CD8-positive, alpha-beta memory T cell (primary cell): ENCODE data around the gene NR1D1. TPM values are rescaled to one million over a fixed set of nuclear protein-coding genes. Genes with fewer than 3 reads are reported as not detected.
A peak's percentile ranks its signal among the peaks of the same experiment; 100 is the strongest.

ENCODE experiments used
- CTCF ChIA-PET: fragments of 350-600 bp; sonication (Branson Sonifier 250); formaldehyde crosslinking; loops from one replicate; lab custom pipeline; 2021; ENCODE audit warnings: antibody characterized with exemption; lab: Charles Lee
- POLR2A ChIA-PET: fragments of 350-600 bp; sonication (Branson Sonifier 250); formaldehyde crosslinking; loops from one replicate; lab custom pipeline; 2021; ENCODE audit warnings: antibody characterized with exemption; lab: Charles Lee
- DNase-seq, 5 donors: peaks; one replicate each; pipeline versions ENCODE4 v3.0.0 to v3.0.0-alpha.2; 2020 to 2022; ENCODE audit warnings: mixed read lengths in 1 of 5
- H3K27ac ChIP-seq: one replicate; pipeline ENCODE4 v1.7.0; 2013; ENCODE audit warnings: low read depth, mild to moderate bottlenecking, low read length, moderate library complexity
- H3K27me3 ChIP-seq: 2 replicates; pipeline ENCODE4 v1.7.0; 2013; ENCODE audit warnings: low read length, mild to moderate bottlenecking; ENCODE audit not compliant: insufficient read depth, poor library complexity, severe bottlenecking
- H3K36me3 ChIP-seq: 2 replicates; pipeline ENCODE4 v1.7.0; 2013; ENCODE audit warnings: mild to moderate bottlenecking, low read length, moderate library complexity; ENCODE audit not compliant: insufficient read depth
- H3K4me1 ChIP-seq: 2 replicates; pipeline ENCODE4 v1.7.0; 2013; ENCODE audit warnings: mild to moderate bottlenecking, low read length, moderate library complexity; ENCODE audit not compliant: insufficient read depth
- H3K4me3 ChIP-seq: 2 replicates; pipeline ENCODE4 v1.7.0; 2013; ENCODE audit warnings: mild to moderate bottlenecking, low read length
- H3K9me3 ChIP-seq: 2 replicates; pipeline ENCODE4 v1.7.0; 2013; ENCODE audit warnings: mild to moderate bottlenecking, low read length
- H3K27ac Mint-ChIP-seq, 8 donors: one replicate each; pipeline ENCODE4 v1.8.0; 2020 to 2021; ENCODE audit warnings: mixed read lengths in 8 of 8, mild to moderate bottlenecking in 6 of 8, inconsistent platforms in 3 of 8, moderate library complexity in 3 of 8
- H3K27me3 Mint-ChIP-seq, 2 donors: one replicate each; pipeline ENCODE4 v1.8.0; 2020 to 2021; ENCODE audit warnings: mixed read lengths in 2 of 2, mild to moderate bottlenecking in 1 of 2, moderate library complexity in 1 of 2
- H3K36me3 Mint-ChIP-seq, 3 donors: one replicate each; pipeline ENCODE4 v1.8.0; 2020 to 2021; ENCODE audit warnings: mixed read lengths in 3 of 3, inconsistent platforms in 1 of 3, mild to moderate bottlenecking in 1 of 3
- H3K4me1 Mint-ChIP-seq, 3 donors: one replicate each; pipeline ENCODE4 v1.8.0; 2020 to 2021; ENCODE audit warnings: mixed read lengths in 3 of 3, inconsistent platforms in 1 of 3, mild to moderate bottlenecking in 1 of 3
- H3K4me3 Mint-ChIP-seq, 7 donors: one replicate each; pipeline ENCODE4 v1.8.0; 2020 to 2021; ENCODE audit warnings: mixed read lengths in 7 of 7, mild to moderate bottlenecking in 6 of 7, moderate library complexity in 4 of 7, inconsistent platforms in 2 of 7
- H3K9me3 Mint-ChIP-seq, 5 donors: one replicate each; pipeline ENCODE4 v1.8.0; 2020 to 2022; ENCODE audit warnings: mixed read lengths in 5 of 5, mild to moderate bottlenecking in 3 of 5, moderate library complexity in 2 of 5, inconsistent platforms in 1 of 5
- polyA plus RNA-seq: library from polyadenylated mRNA; unstranded; fragments of 300-500 nt; fragmentation: Illumina TruSeq; gene quantifications from one replicate; pipeline ENCODE4 v1.2.3, GENCODE V29; 2021
- total RNA-seq, 2 experiments: library from RNA; stranded (reverse); gene quantifications; one replicate each; pipeline ENCODE4 v1.2.3, GENCODE V29; 2021

The NR1D1 gene
- total and polyA plus RNA-seq, 3 experiments from 2014 or later = 10.0 to 10.4 (median 10.2) TPM

- H3K4me1 Mint-ChIP-seq = peaks cover 18 to 25% (median 23%) of the 10 kb centered on the region in 3 donors
- Histone ChIP-seq H3K36me3 (no peaks in the 10 kb centered on the region), H3K27me3 (peaks cover 9% of the 10 kb centered on the region), H3K9me3 (no peaks in the 10 kb centered on the region), H3K4me3 (no peak overlapping the region), H3K4me1 (peaks cover 17% of the 10 kb centered on the region), H3K27ac (no peak overlapping the region)
- H3K27me3 Mint-ChIP-seq = peaks cover 0 to 2% of the 10 kb centered on the region in 2 donors
- ChIA-PET CTCF (interaction anchor here (1.1 to 15.5 kb wide), 2 partner anchors 17 to 55 kb away, joined by 6 to 159 read pairs; no protein-coding TSS in a partner anchor), POLR2A (interaction anchor here (0.7 kb wide), 2 partner anchors 8 to 24 kb away, joined by 4 to 5 read pairs; no protein-coding TSS in a partner anchor)
- H3K27ac Mint-ChIP-seq = peak overlapping the region in 1 of 8 donors; percentile 14
- no peaks in the 10 kb centered on the region for H3K9me3 Mint-ChIP-seq
- DNase-seq = no peak
- peaks cover 0 to 7% (median 1%) of the 10 kb centered on the region in 3 donors for H3K36me3 Mint-ChIP-seq
- peak overlapping the region in 1 of 7 donors; percentile 62 for H3K4me3 Mint-ChIP-seq
Observed at GRCh38 chr17:40058186-40058784, 42.1 kb downstream of the NR1D1 start.

- Histone ChIP-seq H3K27ac (no peak overlapping the region), H3K36me3 (peaks cover 5% of the 10 kb centered on the region), H3K4me3 (no peak overlapping the region), H3K4me1 (peaks cover 11% of the 10 kb centered on the region), H3K27me3 (peaks cover 9% of the 10 kb centered on the region), H3K9me3 (no peaks in the 10 kb centered on the region)
- no peak for DNase-seq
- H3K27me3 Mint-ChIP-seq = peaks cover 0 to 2% of the 10 kb centered on the region in 2 donors
- peak overlapping the region in 3 of 7 donors; percentile 19 to 49 (median 48) for H3K4me3 Mint-ChIP-seq
- H3K9me3 Mint-ChIP-seq = no peaks in the 10 kb centered on the region
- H3K4me1 Mint-ChIP-seq = peaks cover 11 to 24% (median 17%) of the 10 kb centered on the region in 3 donors
- peak overlapping the region in 1 of 8 donors; percentile 65 for H3K27ac Mint-ChIP-seq
- H3K36me3 Mint-ChIP-seq = peaks cover 0 to 21% (median 1%) of the 10 kb centered on the region in 3 donors
- POLR2A ChIA-PET = no interaction called here
- CTCF ChIA-PET = interaction anchor here (0.9 to 15.5 kb wide), 2 partner anchors 57 to 112 kb away, joined by 4 to 159 read pairs; no protein-coding TSS in a partner anchor
Observed at GRCh38 chr17:40056379-40057015, 43.9 kb downstream of the NR1D1 start.

Other genes with a start within 250 kb of the NR1D1 start
- gene IKZF3, start 236.3 kb downstream of the NR1D1 start, total RNA-seq = 100 to 1,000 TPM; 119 to 126 TPM
- 138 TPM for gene IKZF3, start 236.3 kb downstream of the NR1D1 start, polyA plus RNA-seq
- under 1 TPM; 0.58 to 0.74 TPM for gene ZPBP2, start 232.4 kb downstream of the NR1D1 start, total RNA-seq
- gene ZPBP2, start 232.4 kb downstream of the NR1D1 start, polyA plus RNA-seq = 0.09 TPM
- 10 to 100 TPM; 14.0 to 14.8 TPM for gene GSDMB, start 182.0 kb downstream of the NR1D1 start, total RNA-seq
- gene GSDMB, start 182.0 kb downstream of the NR1D1 start, polyA plus RNA-seq = 1.3 TPM
- 10 to 100 TPM; 73.6 to 76.4 TPM for gene ORMDL3, start 173.0 kb downstream of the NR1D1 start, total RNA-seq
- 217 TPM for gene ORMDL3, start 173.0 kb downstream of the NR1D1 start, polyA plus RNA-seq
- gene LRRC3C, start 172.9 kb downstream of the NR1D1 start, total RNA-seq = not detected
- gene LRRC3C, start 172.9 kb downstream of the NR1D1 start, polyA plus RNA-seq = not detected
- not detected for gene GSDMA, start 137.6 kb downstream of the NR1D1 start, total RNA-seq
- gene GSDMA, start 137.6 kb downstream of the NR1D1 start, polyA plus RNA-seq = 0.14 TPM
- gene PSMD3, start 119.8 kb downstream of the NR1D1 start, total RNA-seq = 100 to 1,000 TPM; 185 to 186 TPM
- 51.1 TPM for gene PSMD3, start 119.8 kb downstream of the NR1D1 start, polyA plus RNA-seq
- gene CSF3, start 85.1 kb downstream of the NR1D1 start, total RNA-seq = not detected
- gene CSF3, start 85.1 kb downstream of the NR1D1 start, polyA plus RNA-seq = not detected
- gene MED24, start 46.2 kb downstream of the NR1D1 start, total RNA-seq = 100 to 1,000 TPM; 118 to 121 TPM
- gene MED24, start 46.2 kb downstream of the NR1D1 start, polyA plus RNA-seq = 51.2 TPM
- gene THRA, start 37.6 kb downstream of the NR1D1 start, total RNA-seq = 10 to 100 TPM; 12.6 to 13.2 TPM
- 17.0 TPM for gene THRA, start 37.6 kb downstream of the NR1D1 start, polyA plus RNA-seq
- gene MSL1, start 21.4 kb upstream of the NR1D1 start, total RNA-seq = 10 to 100 TPM; 88.6 to 91.5 TPM
- 13.5 TPM for gene MSL1, start 21.4 kb upstream of the NR1D1 start, polyA plus RNA-seq
- 100 to 1,000 TPM; 100 to 101 TPM for gene CASC3, start 39.9 kb upstream of the NR1D1 start, total RNA-seq
- gene CASC3, start 39.9 kb upstream of the NR1D1 start, polyA plus RNA-seq = 47.4 TPM
- gene RAPGEFL1, start 76.9 kb upstream of the NR1D1 start, total RNA-seq = 1 to 10 TPM; 5.7 to 6.3 TPM
- gene RAPGEFL1, start 76.9 kb upstream of the NR1D1 start, polyA plus RNA-seq = 0.32 TPM
- 10 to 100 TPM; 24.5 to 24.7 TPM for gene WIPF2, start 118.7 kb upstream of the NR1D1 start, total RNA-seq
- 14.6 TPM for gene WIPF2, start 118.7 kb upstream of the NR1D1 start, polyA plus RNA-seq
- 100 to 1,000 TPM; 107 to 110 TPM for gene CDC6, start 187.3 kb upstream of the NR1D1 start, total RNA-seq
- 0.49 TPM for gene CDC6, start 187.3 kb upstream of the NR1D1 start, polyA plus RNA-seq
- 10 to 100 TPM; 37.4 to 37.8 TPM for gene RARA, start 208.6 kb upstream of the NR1D1 start, total RNA-seq
- gene RARA, start 208.6 kb upstream of the NR1D1 start, polyA plus RNA-seq = 14.0 TPM